HG02642 (cell line): Measurements from ENCODE around the gene FUCA1.
"Not testable (repeated sequence)": the region's sequence is repeated elsewhere in the genome, so short reads cannot be mapped to it uniquely, and the experiment has no call there.

Experiments used
- ATAC-seq: cut with Tn5 transposase; IDR thresholded peaks from one replicate; pipeline ENCODE4 v1.9.1; 2021; ENCODE audit warnings: mild to moderate bottlenecking; ENCODE audit not compliant: unreplicated experiment, poor library complexity

The FUCA1 gene

GRCh38 chr1:23896491-23896890, 28.4 kb upstream of the FUCA1 start:
- ATAC-seq, result no peak

DNA sequence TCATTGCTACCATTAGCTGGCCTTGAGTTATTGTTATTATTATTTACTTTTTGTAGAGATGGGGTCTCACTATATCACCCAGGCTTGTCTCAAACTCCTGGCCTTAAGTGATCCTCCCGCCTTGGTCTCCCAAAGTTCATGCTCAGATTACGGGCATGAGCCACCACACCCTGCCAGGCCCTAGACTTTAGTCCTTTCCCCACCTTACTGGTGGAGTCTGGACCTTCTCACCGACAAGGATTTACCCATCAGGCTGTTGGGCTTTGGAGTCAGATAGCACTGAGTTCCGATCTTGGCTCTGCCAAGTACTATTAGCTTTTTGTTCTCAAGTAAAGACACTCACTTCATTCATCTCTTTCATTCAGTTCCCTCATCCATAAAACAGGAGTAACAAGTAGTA, 27.9 kb upstream of the FUCA1 start:
- ATAC-seq, result no peak

- ATAC-seq, result no peak
Observed at GRCh38 chr1:23895082-23895481, 27.0 kb upstream of the FUCA1 start.

DNA sequence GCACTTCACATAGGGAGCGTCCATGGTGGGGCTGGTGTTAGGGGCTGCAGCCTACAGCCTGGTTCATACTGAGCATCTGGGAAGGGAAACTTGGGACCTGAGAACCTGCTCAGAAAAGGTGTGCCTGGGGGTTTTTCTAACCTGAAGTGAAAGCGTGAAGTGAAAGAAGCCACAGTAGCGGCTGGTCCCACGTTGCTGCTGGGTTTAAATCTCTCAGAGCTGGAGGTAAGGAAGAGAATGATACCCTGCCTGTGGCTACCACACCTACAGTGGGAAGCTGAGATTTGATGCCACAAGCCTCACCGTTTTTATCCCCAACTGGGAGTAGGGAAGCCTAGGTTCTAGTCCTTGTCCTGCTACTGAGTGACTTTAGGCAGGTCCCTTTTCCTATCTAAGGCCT, 21.0 kb upstream of the FUCA1 start:
- ATAC-seq, result peak; percentile 61

GRCh38 chr1:23885222-23885621, 17.1 kb upstream of the FUCA1 start:
- ATAC-seq, result no peak

DNA sequence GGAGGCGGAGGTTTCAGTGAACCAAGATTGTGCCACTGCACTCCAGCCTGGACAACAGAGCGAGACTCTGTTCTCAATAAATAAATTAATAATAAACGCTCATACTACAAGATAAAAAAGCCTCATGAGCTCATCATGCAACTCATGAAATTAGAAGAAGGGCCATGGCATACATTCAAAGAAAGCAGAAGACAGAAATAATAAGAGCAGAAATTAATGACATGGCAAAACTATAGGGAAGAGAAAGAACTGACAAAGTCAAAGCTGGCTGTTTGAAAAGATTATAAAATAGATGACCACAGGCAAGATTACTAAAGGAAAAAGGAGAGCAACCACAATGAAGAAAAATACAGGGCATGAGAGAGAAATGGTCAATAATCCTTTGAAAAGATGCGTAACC, 14.7 kb upstream of the FUCA1 start:
- ATAC-seq, result no peak

GRCh38 chr1:23879809-23880208, 11.7 kb upstream of the FUCA1 start:
- ATAC-seq, result no peak

- no peak for ATAC-seq
Observed at GRCh38 chr1:23878668-23879067, 10.6 kb upstream of the FUCA1 start.

DNA sequence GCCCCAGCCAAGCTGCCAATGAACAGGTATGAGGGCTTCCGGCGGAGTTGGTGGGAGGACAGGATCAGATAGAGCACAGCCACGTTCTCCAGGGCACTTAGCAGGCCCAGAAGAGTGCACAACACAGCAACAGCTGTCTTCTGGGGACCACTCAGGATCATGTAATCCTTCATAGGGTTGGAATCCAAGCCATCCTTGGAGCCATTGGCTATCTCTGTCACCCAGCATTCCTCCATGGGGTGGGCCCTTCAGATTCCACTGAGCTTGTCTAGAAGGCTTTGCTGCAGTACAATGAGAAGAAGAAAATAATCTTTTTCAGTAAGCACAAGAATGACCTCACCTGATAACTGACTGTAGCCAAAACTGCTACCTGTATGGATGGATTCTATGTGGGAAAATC, 7.3 kb upstream of the FUCA1 start:
- no peak for ATAC-seq

DNA sequence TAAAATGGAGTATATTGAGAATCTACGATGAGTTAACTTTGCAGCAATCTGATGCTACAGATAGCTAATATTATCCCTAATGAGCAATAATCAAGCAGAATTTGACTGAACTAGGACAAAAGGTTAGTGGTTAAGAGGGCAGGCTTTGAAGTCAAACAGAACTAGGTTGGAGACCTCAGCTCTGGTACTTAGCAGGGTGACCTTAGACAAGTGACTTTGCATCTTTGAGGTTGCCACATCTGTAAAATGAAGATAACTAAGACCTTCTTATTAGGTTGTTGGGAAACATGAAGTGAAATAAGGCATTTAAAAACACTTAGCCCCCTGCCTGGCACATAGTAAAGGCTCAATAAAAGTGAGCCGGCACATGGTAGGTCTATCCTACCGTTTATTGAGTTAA, 4.3 kb upstream of the FUCA1 start:
- ATAC-seq, result no peak

DNA sequence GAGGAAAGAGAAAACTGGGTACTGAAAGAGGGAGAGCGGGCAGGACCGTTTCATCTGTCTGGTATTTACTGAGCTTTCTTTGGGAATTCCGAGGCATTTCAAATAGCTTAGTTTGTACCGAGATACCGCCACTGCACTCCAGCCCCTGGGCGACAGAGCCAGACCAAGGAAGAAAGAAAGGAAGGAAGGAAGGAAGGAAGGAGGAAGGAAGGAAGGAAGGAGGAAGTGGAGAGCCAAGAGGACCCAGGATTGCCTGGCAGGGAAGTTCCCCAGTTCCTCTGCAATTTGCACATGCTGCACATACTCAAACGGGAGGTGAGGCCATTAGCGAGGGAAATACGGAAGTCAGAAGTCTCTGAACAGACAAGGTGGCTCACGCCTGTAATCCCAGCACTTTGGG, 961 bp upstream of the FUCA1 start:
- ATAC-seq, result no peak

DNA sequence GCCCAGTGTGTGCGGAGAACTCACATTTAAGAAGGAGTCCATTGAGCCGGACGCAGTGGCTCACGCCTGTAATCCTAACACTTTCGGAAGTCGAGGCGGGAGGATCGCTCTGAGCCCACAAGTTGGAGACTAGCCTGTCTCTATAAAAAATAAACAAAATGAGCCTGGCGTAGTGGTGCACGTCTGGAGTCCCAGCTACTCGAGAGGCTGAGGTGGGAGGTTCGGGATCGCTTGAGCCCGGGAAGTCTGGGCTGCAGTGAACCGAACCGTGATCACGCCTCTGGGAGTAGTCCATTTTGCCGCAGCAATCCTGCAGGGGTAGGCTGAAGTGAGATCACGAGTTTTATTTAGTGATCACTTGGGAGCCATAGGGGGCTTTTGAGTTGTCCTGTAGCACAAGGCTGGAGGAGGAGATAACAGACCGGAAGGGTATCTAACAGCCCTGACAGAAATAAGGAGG, 497 bp upstream of the FUCA1 start:
- ATAC-seq, result no peak

DNA sequence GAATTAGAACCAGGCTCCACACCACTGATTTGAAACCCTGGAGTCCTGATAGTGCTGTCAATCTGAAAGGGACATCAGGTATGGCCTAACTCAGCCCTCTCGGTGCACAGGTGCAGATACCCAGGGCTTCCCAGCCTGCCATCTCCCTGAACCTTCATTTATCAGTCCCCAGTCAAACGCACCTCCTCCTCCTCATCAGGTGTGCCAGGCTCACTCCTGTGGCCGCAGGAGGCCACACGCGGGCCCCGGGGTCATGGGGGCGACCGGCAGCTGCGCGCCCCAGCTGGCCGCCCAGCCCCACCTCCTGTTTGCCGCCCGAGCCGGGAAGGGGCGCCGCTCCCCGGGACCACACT, 572 bp downstream of the FUCA1 start:
- ATAC-seq, result no peak

- ATAC-seq, result no peak
Observed at GRCh38 chr1:23865543-23865930, 2.6 kb downstream of the FUCA1 start.

- ATAC-seq, result no peak
Observed at GRCh38 chr1:23864801-23865542, 3.1 kb downstream of the FUCA1 start.

- ATAC-seq, result no peak
Observed at GRCh38 chr1:23862640-23863039, 5.5 kb downstream of the FUCA1 start.

GRCh38 chr1:23854568-23854967, 13.5 kb downstream of the FUCA1 start:
- ATAC-seq, result no peak

DNA sequence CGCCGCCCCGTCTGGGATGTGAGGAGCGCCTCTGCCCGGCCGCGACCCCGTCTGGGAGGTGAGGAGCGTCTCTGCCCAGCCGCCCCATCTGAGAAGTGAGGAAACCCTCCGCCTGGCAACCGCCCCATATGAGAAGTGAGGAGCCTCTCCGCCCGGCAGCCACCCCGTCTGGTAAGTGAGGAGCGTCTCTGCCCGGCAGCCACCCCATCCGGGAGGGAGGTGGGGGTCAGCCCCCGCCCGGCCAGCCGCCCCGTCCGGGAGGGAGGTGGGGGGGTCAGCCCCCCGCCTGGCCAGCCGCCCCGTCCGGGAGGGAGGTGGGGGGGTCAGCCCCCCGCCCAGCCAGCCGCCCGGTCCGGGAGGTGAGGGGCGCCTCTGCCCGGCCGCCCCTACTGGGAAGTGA, 15.0 kb downstream of the FUCA1 start:
- ATAC-seq, result not testable (repeated sequence)

- not testable (repeated sequence) for ATAC-seq
Observed at GRCh38 chr1:23851406-23851805, 16.7 kb downstream of the FUCA1 start.

- no peak for ATAC-seq
Observed at GRCh38 chr1:23848673-23849616, 19.1 kb downstream of the FUCA1 start.

- ATAC-seq, result not testable (repeated sequence)
Observed at GRCh38 chr1:23847482-23848095, 20.5 kb downstream of the FUCA1 start.
